Measurements from ENCODE around the gene PLCB1.

The PLCB1 gene

DNA sequence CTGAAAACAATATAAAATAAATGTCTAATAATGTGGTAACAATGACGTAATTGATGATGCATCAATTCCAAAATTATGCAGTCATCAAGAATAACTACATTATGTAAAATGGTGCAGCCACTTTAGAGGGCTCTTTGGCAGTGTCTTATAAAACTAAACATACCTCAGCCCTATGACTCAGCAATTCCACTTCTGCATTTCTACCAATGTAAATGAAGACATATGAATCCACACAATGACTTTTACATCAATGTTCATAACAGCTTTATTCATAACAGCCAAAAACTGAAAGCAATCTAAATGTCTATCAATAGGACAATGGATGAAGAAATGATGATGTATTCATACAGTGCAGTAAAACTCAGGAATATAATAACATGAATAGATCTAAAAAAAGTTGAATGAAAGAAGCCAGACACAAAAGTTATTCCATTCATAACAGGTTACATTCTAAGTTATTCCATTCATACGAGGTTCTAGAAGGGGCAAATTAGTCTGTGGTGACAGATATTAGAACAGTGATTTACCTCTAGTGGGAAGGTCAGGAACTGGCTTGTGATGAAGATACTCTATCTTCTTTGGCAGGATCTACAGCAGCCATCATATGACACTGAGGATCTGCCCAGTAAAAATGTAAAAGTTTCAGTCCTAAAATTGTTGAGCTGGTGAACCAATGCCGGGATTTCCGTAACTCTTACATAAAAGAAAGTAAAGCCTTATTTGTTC lies 396.1 kb downstream of the PLCB1 start:
- TF ChIP-seq EZH2 (IDR thresholded peaks at IDR 0.05; ENCODE audit: borderline replicate concordance, low read length) = no peak
- TF ChIP-seq, protein P1, sequence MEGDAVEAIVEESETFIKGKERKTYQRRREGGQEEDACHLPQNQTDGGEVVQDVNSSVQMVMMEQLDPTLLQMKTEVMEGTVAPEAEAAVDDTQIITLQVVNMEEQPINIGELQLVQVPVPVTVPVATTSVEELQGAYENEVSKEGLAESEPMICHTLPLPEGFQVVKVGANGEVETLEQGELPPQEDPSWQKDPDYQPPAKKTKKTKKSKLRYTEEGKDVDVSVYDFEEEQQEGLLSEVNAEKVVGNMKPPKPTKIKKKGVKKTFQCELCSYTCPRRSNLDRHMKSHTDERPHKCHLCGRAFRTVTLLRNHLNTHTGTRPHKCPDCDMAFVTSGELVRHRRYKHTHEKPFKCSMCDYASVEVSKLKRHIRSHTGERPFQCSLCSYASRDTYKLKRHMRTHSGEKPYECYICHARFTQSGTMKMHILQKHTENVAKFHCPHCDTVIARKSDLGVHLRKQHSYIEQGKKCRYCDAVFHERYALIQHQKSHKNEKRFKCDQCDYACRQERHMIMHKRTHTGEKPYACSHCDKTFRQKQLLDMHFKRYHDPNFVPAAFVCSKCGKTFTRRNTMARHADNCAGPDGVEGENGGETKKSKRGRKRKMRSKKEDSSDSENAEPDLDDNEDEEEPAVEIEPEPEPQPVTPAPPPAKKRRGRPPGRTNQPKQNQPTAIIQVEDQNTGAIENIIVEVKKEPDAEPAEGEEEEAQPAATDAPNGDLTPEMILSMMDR (IDR thresholded peaks at IDR 0.05; ENCODE audit: low read length) = no peak
- Histone ChIP-seq H3K4me1 (ENCODE audit: insufficient read depth, low read length, severe bottlenecking) (peaks cover 25% of the 10 kb centered on the region), H3K27me3 (ENCODE audit: insufficient read depth, low read length) (no peaks in the 10 kb centered on the region), H3K36me3 (ENCODE audit: insufficient read depth, low read length) (no peaks in the 10 kb centered on the region), H3K9me2 (ENCODE audit: low read depth, low read length) (no peaks in the 10 kb centered on the region), H3F3A (ENCODE audit: insufficient read depth, low read length) (no peaks in the 10 kb centered on the region), H3K9ac (ENCODE audit: low read length) (no peak overlapping the region), H3K9me3 (ENCODE audit: low read length) (no peaks in the 10 kb centered on the region), H3K4me3 (ENCODE audit: low read depth, low read length, poor library complexity, severe bottlenecking) (no peak overlapping the region), H2AFZ (ENCODE audit: low read length) (no peak overlapping the region), H3K27ac (ENCODE audit: low read depth, low read length, poor library complexity, severe bottlenecking) (no peak overlapping the region), H4K20me1 (ENCODE audit: insufficient read depth, low read length) (no peaks in the 10 kb centered on the region), H3K79me2 (ENCODE audit: insufficient read depth, low read length) (no peaks in the 10 kb centered on the region), H3K4me2 (ENCODE audit: low read length) (no peak overlapping the region)

- Histone ChIP-seq H3K9me3 (ENCODE audit: low read length) (peaks cover 5% of the 10 kb centered on the region; the same call in 1 of the 2 replicates), H3K27me3 (ENCODE audit: insufficient read depth, low read length) (no peaks in the 10 kb centered on the region), H3K27ac (ENCODE audit: low read depth, low read length, poor library complexity, severe bottlenecking) (no peak overlapping the region), H3K4me3 (ENCODE audit: low read depth, low read length, poor library complexity, severe bottlenecking) (no peak overlapping the region), H3K36me3 (ENCODE audit: insufficient read depth, low read length) (no peaks in the 10 kb centered on the region; the same call in 1 of the 2 replicates), H3K4me1 (ENCODE audit: insufficient read depth, low read length, severe bottlenecking) (peaks cover 15% of the 10 kb centered on the region), H3K79me2 (ENCODE audit: insufficient read depth, low read length) (no peaks in the 10 kb centered on the region), H2AFZ (ENCODE audit: low read length) (no peak overlapping the region), H4K20me1 (ENCODE audit: insufficient read depth, low read length) (no peaks in the 10 kb centered on the region), H3K9me2 (ENCODE audit: low read depth, low read length) (no peaks in the 10 kb centered on the region), H3K9ac (ENCODE audit: low read length) (no peak overlapping the region), H3F3A (ENCODE audit: insufficient read depth, low read length) (no peaks in the 10 kb centered on the region), H3K4me2 (ENCODE audit: low read length) (no peak overlapping the region)
- TF ChIP-seq, protein P1 (IDR thresholded peaks at IDR 0.05; ENCODE audit: low read length) = no peak
- TF ChIP-seq EZH2 (IDR thresholded peaks at IDR 0.05; ENCODE audit: borderline replicate concordance, low read length) = no peak
Observed at GRCh38 chr20:8530022-8530421, 398.0 kb downstream of the PLCB1 start.

- Histone ChIP-seq H3K79me2 (ENCODE audit: insufficient read depth, low read length) (no peaks in the 10 kb centered on the region), H3F3A (ENCODE audit: insufficient read depth, low read length) (no peaks in the 10 kb centered on the region), H3K9me2 (ENCODE audit: low read depth, low read length) (no peaks in the 10 kb centered on the region), H2AFZ (ENCODE audit: low read length) (no peak overlapping the region), H4K20me1 (ENCODE audit: insufficient read depth, low read length) (no peaks in the 10 kb centered on the region), H3K4me3 (ENCODE audit: low read depth, low read length, poor library complexity, severe bottlenecking) (no peak overlapping the region), H3K27me3 (ENCODE audit: insufficient read depth, low read length) (no peaks in the 10 kb centered on the region), H3K9ac (ENCODE audit: low read length) (no peak overlapping the region), H3K9me3 (ENCODE audit: low read length) (peaks cover 5% of the 10 kb centered on the region; the same call in 1 of the 2 replicates), H3K36me3 (ENCODE audit: insufficient read depth, low read length) (no peaks in the 10 kb centered on the region; the same call in 1 of the 2 replicates), H3K4me1 (ENCODE audit: insufficient read depth, low read length, severe bottlenecking) (peaks cover 32% of the 10 kb centered on the region), H3K4me2 (ENCODE audit: low read length) (no peak overlapping the region), H3K27ac (ENCODE audit: low read depth, low read length, poor library complexity, severe bottlenecking) (no peak overlapping the region)
- TF ChIP-seq, protein P1 (IDR thresholded peaks at IDR 0.05; ENCODE audit: low read length) = no peak
- no peak for TF ChIP-seq EZH2 (IDR thresholded peaks at IDR 0.05; ENCODE audit: borderline replicate concordance, low read length)
Observed at GRCh38 chr20:8532169-8532568, 400.1 kb downstream of the PLCB1 start.
